ENCODE measurements around the gene ZNF182.

DNA sequence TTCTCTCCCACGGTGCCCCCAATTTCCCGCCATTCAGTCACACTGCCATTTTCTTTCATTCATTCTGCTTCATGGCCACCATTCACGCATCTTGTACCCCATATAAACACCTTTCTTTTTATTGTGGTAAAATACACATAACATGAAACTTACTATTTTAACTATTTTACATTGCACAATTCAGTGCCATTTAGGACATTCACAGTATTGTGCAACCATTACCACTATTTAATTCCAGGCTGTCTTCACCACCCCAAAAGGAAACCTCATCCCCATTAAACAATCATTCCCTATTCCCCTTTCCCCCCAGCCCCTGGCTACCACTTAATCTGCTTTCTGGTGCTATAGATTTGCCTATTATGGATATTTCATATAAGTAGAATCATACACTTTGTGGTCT lies 18.9 kb upstream of the ZNF182 start:
- TF ChIP-seq CTCF (IDR thresholded peaks at IDR 0.05): no peak
- no peak for TF ChIP-seq POLR2A (IDR thresholded peaks at IDR 0.05)
